HG03045 (cell line): ENCODE results near the gene C17orf113.
"Not testable (repeated sequence)": the region's sequence is repeated elsewhere in the genome, so short reads cannot be mapped to it uniquely, and the experiment has no call there.

Source experiments
- ATAC-seq: cut with Tn5 transposase; IDR thresholded peaks from one replicate; pipeline ENCODE4 v1.9.1; 2021; ENCODE audit warnings: mild to moderate bottlenecking, moderate library complexity; ENCODE audit not compliant: unreplicated experiment

C17orf113 gene

DNA sequence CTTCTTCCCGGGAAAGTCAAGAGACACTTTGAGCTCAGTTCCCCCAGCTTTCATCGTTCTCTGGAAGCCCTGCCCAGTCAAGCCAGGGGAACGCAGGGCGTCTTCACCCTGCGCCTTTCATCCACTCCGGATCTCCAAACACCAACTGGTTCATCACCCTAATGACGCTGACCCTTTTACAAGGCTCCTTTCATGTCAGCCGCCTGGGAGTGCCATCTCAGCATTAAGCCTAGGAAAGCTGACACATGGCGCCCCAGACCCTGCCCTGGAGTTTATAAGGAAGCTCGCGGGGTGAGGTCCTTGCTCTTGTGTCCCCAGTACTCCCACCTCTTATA lies 32.6 kb downstream of the C17orf113 start:
- ATAC-seq: peak; percentile 5

DNA sequence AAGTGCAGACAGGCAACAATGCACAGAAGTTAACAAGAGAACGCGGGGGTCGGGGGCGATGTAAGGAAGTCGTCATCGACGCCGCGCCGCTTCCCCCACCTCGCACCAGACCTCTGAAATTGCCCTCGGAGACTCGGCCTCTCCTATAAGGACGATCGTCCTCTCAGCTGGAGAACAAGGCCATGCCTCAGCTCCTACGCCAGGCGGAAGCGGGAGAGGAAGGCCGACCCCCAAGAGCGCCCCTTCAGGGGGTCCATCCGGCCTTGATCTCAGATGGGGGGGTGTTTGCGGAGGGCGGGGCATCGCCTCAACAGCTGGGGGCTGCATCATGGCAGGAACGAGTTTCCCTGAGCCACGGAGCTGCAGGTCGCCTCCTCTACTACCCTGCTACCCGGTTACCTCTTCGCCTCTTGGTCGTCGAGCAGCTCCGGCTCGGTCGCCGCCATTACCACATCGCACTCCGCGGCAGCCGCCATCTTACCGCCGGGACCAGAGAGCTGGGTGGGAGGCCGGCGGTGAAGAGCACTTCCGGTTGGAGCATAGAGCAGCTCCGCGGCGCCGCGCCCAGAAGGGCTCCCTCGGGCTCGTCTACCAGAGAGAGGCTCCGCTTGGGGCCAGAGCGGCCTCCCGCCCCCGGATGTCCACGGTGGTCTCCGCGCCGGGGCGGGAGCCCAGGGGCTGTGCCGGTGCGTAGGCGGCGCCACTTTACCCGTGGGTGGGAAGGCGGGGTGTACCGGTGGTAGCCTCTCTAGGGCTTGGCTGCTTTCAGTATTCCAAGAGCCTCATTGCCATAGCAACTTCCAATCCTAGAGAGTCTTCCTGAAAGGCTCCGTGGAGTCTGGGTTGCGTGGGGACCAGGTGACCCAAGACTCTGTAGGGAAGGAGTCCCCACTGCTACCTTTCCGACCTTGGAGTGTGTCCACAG lies 33.2 kb downstream of the C17orf113 start, which contains the start of gene DNAJC7:
TSS of gene DNAJC7 (minus strand) at position 499 of the 925 bp plus-strand sequence. CDS start at position 476, 23 bp downstream.
- ATAC-seq: peak; percentile 75

DNA sequence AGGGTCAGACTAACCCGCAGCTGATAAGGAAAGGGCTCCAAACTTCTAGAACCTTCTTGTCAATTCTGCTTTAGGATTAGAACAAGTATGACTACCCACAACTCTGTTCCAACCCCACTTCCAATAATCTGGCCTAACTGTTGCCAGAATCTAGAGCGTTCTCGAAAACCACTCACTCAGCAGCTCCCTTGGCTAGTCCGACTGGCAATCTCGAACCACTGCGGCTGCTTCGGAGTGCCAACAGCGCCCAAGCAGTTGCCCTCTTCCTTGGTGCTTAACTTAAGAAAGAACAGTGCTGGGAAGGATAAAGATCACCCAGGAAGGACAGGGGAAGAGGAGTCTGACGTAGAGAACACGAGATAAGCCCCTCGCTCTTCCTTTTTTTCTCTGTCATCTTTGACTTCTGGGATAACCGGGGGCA lies 34.0 kb downstream of the C17orf113 start:
- ATAC-seq: no peak

DNA sequence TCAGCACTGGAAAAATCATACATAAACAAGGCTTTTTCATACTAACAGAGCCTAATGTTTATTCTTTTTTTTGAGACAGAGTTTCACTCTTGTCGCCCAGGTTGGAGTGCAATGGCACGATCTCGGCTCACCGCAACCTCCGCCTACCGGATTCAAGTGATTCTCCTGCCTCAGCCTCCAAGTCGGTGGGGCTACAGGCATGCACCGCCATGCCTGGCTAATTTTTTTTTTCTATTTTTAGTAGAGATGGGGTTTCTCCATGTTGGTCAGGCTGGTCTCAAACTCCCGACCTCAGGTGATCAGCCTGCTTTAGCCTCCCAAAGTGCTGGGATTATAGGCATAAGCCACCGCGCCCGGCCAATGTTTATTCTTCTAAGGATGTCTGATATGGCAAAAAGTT lies 36.7 kb downstream of the C17orf113 start:
- ATAC-seq: not testable (repeated sequence)

DNA sequence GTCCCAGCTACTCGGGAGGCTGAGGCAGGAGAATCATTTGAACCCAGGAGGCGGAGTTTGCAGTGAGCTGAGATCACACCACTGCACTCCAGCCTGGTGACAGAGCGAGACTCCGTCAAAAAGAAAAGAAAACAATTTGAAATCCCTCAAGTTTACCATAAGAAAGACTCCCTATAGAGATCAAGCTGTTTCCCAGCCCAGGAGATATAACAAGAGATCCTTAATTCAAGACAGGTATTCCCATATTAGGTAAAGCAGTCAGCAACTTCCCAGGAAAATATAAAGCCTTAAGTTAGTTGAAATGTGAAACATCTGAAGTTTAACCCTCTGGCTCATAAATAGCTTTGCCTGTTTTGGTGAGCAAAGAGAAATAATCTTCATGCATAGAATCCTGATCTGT lies 38.0 kb downstream of the C17orf113 start:
- not testable (repeated sequence) for ATAC-seq

DNA sequence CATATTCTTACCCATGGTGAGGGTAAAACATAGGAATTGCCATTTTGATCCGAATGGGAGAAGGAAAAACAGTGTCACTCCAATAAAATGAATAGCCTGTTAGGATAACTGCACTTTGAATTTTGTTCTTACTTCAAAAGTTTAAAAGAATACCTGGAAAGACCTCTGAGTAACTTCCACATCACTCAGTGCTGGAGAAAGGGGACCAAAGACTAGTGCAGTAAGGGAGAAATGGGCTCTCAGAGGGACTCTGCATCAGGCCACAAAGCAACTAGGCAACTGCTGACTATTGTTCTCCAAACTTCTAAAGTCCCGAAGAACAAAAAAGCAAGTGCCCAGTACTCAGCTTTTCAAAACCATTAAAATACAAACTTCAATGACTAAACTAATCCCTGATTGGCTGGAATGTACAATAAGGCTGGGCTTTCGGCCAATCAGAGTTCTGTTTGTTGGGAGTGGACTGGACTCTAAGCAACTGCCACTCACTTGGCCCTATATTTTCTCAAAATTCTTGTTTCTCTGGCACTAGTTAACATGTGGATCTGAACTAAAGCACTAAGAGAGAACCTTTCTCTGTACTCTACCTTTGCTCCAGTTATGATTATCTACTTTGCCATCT lies 39.4 kb downstream of the C17orf113 start:
- no peak for ATAC-seq

DNA sequence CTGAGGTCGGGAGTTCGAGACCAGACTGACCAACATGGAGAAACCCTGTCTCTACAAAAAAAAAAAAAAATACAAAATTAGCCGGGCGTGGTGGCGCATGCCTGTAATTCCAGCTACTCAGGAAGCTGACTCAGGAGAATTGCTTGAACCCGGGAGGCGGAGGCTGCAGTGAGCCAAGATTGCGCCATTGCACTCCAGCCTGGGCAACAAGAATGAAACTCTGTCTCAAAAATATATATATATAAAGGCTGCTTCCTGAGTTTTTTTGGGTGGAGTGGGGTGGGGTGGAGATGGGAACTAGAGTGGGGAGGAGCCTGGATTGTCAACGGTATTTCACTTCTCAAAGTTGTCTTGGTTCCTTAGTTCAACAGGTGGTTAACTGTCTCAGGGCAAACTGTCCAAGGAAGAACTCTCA lies 40.1 kb downstream of the C17orf113 start:
- not testable (repeated sequence) for ATAC-seq

DNA sequence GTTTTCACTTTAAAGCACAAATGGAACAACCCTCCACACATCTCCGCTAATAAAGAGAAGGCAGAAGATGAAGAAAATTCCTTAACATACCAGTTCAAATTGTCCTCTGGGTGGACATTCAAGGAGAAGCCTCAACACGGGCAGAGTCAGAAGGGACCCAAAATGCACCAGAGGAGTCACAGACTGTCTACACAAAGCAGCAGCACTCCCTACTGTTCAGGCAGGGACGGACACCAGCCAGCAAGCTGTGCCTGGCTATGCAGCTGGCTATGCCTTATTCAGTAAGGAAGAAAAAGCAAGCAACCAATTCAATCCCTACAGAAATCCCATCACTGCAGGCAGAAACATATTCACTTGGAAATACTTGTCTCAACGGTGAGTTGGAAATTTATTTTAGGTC lies 41.2 kb downstream of the C17orf113 start:
- no peak for ATAC-seq

DNA sequence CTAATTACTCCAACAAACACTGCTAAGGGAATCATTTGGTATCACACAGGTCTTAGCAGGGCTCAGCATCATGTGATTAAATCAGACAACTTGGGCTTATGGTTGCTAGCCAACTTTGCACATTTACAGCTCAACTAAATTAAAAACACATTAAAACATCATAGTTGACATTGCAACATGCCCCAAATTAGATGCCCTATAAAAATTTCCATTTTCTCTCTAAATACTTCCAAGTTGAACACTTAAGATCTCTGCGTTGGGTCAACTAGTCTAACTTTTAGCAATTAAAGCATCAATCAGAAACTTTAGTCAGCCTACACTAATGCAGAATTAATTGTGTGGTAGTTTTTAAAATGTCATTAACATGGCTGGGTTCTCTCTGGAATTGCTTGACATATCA lies 45.2 kb downstream of the C17orf113 start:
- no peak for ATAC-seq

DNA sequence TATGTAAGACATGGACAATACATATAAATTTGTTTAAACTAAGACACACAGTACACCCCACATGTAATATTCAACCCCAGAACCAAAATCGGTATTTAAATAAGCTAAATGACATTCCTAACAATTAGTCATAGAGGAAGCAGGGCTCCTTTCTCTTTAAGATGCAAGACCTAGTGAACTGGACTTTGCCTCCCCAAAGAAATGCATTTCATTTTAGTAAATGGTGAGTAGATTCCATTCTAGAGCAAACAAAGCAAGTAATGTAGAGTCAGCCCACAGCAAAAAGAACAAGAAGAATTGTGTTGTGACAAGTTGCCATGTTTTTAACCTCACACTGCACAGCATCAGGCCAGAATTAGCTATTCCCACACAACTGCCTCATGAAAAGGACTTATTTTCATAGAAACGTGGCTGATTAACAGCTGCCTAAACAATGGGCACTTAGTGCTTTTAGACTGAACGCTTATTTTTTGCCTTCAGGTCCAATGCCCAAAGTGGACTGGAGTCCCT lies 47.6 kb downstream of the C17orf113 start:
- no peak for ATAC-seq

DNA sequence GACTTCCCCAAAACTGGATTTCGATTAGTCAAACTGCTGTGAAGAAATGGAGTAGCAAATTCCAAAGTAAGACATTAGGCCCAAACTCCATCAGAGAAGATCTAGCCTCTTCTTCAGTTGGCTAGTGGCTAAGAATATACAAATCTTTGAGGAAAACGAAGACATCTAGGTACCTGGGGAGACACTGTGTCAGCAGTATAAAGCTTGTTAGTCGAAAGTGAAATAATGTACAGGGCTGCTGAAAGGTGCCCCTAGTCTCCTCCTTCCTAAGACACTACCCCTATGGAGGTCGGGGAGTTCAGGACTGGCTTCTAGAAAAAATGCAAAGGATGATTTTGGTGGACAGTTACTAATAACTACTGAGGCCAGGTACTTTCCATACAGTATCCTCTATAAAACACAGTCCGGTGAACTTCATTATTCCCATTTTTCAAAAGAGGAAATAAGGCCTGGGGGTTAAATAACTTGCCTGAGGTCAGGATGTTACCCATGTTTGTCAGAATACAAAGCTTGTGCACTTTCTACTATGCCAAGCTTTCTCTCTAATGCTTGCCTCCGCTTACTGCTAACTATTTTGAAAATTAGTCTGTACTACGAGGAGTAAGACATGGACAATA lies 48.1 kb downstream of the C17orf113 start:
- no peak for ATAC-seq

DNA sequence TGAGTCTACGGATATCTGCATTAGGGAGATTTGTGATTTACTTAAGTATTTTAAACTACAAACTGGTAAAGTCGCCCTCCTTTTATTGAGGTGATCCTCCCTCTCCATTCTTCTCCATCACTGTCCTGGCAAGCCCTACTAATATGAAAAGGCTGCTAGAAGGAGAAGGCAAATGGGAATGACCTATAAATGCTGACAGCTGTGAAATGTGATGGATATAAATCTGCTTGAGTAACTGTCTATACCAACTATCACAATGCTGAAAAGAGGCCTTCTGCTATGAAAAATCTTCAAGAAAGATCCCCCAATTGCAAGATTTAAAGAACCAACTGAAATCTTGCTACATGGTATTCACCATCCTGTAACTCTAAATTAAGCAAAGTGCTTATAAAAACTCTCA lies 48.7 kb downstream of the C17orf113 start:
- ATAC-seq: no peak

DNA sequence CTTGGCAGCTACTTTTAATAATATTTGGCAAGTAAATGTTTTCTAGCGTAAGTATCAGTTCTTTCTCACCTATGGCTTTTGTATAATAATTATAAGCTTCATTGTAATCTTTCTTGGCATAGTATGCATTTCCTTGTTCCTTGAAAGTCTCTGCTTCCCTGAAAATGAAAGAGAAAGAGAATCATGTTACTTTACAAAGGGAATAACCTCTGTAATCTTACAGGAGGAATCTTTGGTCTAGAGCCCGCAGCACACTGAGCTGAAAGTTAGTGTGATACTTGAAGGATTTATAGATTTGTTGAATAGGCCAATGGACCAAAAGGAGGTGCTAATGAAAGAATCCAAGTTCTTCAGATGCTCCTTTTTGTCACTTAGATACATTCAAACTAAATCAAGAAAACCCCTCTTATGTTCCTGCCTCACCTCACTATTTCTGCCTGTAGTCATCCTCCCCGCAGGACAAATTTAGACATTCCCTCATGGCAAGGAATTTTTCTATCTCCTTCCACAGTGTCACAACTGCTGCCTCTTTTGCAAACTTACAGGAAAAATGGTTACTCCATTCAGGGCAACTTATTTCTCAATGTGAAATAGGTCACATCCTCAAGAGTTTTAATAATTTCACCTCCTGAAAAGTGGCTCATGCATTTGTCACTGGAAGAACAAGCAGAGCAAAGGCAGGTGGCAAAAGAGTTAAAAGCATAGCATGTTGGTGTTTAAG lies 49.8 kb downstream of the C17orf113 start:
- no peak for ATAC-seq

DNA sequence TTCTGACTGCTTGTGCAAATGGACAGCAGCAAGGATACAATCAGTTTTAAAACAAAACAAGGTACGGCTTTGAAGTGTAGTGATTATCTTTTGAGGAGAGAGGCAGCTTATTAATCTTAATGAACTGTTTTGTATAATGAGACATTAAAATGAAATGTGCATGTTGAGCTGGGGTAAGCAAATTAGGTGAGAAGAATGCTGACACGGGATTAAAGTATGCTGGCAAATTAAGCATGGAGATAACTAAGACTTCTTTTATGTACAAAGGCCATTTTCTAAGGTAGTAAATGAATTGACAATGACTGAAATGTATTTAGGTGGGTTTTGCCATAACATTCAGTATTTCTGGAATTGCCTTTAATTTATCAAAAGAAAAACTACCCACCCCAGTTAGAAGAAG lies 51.9 kb downstream of the C17orf113 start:
- ATAC-seq: no peak

DNA sequence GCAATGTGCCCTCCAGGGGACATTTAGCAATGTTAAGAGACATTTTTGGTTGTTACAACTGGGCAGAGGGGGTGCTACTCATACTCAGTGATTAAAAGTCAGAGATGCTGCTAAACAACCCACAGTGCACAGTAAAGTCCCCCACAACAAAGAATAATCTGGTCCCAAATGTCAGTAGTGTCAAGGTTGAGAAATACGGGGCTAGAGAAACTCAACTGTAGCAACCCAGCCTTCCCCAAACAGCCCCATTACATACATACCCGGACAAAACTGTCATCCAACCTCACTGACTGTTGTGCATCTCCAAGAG lies 53.6 kb downstream of the C17orf113 start:
- ATAC-seq: no peak

DNA sequence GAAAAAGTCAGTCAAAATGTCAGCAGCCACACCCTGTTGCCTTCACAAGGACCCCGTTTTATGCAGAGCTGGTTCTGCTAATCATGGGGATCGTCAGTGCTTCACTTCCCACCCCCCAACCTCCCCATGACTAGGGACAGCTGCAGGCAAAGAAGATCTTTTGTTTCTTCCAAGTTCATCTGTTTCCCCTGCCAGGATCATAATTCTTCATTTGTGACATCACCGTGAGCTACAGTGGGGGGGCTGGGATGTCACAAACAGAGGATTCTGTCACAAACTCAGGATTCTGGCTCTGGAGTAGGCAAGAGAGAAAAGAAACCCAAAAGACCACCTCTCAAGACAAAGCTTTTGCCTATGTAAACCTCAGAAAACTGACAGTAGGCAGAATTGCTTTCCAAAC lies 57.8 kb downstream of the C17orf113 start:
- no peak for ATAC-seq

DNA sequence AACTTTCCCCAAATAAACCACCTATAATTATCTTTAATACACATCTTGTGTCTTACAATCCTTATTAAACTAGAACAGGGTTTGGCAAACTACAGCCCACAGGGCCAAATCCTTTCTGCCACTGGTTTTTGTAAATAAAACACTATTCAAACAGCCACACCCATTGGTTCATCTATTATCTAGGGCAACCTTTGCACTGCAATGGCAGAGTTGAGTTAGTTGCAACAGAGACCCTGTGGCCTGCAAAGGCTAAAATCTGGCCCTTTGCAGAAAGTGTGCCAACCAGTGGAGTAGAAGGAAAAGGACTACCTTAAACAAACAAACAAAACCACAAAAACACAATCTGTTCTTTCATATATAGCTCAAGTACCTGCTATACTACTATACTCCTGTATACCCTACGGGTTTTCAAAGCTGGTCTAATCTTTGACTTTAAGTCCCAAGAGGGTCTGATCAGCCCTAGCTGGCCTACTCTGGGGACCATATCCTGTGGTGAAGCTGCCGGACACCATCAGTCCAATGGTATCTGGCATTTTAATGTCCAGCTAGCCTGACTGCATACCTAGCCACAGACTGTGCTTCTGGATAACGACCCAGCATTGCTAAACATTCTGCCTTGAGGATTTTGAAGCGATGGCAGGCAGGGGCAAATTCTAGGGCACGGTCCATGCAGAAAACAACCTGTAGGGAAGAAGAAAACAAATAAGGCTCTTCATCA lies 60.5 kb downstream of the C17orf113 start:
- no peak for ATAC-seq

DNA sequence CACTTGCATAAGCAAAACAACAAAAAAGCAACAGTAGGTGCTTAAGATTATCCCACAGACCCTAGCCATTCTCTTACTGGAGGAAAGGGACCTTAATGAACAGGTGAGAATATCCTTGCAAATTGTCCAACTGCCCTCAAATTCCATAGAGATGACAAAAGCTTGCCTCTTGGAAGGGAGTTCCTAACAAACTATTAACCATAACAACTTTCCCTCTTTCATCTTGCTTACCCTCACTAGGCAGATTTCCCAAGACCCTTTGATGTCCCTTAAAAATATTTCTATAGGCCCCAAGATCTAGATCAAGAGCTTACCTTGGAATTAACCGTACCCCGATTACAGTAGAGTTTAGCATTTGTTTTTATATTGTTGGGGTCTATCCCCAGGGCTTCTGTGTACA lies 62.0 kb downstream of the C17orf113 start:
- ATAC-seq: no peak
